ENCODE measurements around the gene KLHL29.

DNA sequence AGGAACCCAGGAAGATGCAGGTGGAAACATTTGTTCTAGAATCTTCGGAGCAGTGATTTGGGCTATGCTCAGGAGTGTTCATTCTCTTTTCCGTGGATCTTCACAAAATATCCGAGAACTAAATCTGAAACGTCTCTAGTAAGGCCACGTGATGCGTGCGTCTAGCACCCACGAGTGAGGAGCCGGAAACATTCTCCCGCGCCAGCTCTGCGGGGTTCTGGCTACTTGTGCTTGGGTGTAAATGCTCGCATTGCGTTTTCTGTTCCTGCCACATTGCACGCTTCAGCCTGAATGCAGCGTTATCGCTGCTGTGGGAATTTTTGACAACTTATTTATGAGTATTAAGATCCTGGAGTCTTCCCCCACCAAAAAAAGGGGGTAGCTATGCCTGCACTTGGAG, 71.4 kb downstream of the KLHL29 start:
- TF ChIP-seq, protein P1, sequence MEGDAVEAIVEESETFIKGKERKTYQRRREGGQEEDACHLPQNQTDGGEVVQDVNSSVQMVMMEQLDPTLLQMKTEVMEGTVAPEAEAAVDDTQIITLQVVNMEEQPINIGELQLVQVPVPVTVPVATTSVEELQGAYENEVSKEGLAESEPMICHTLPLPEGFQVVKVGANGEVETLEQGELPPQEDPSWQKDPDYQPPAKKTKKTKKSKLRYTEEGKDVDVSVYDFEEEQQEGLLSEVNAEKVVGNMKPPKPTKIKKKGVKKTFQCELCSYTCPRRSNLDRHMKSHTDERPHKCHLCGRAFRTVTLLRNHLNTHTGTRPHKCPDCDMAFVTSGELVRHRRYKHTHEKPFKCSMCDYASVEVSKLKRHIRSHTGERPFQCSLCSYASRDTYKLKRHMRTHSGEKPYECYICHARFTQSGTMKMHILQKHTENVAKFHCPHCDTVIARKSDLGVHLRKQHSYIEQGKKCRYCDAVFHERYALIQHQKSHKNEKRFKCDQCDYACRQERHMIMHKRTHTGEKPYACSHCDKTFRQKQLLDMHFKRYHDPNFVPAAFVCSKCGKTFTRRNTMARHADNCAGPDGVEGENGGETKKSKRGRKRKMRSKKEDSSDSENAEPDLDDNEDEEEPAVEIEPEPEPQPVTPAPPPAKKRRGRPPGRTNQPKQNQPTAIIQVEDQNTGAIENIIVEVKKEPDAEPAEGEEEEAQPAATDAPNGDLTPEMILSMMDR (IDR thresholded peaks at IDR 0.05; ENCODE audit: extremely low read depth in 1 of 2, insufficient read depth in 1 of 2, low read depth in 1 of 2, low read length in 2 of 2): no peak
- TF ChIP-seq POLR2A (IDR thresholded peaks at IDR 0.05; ENCODE audit: low read depth, low read length) (no peak), POLR2AphosphoS5 (IDR thresholded peaks at IDR 0.05; ENCODE audit: insufficient read depth, low read depth, low read length) (no peak)
- TF ChIP-seq, protein P2, sequence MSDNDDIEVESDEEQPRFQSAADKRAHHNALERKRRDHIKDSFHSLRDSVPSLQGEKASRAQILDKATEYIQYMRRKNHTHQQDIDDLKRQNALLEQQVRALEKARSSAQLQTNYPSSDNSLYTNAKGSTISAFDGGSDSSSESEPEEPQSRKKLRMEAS (IDR thresholded peaks at IDR 0.05; ENCODE audit: insufficient read depth, insufficient read length): no peak

Data from endothelial cell of umbilical vein (primary cell).